ENCODE results near the gene CDH4. TPM values are rescaled to one million over a fixed set of nuclear protein-coding genes. Genes with fewer than 3 reads are reported as not detected.
A peak's percentile ranks its signal among the peaks of the same experiment; 100 is the strongest.
"Not testable (repeated sequence)": the region's sequence is repeated elsewhere in the genome, so short reads cannot be mapped to it uniquely, and the experiment has no call there.

CDH4 gene
- total RNA-seq, 1 donor, result 0.18 TPM

GRCh38 chr20:61978491-61978890 lies 726.4 kb downstream of the CDH4 start:
- no peak for TF ChIP-seq CTCF (IDR thresholded peaks at IDR 0.05; ENCODE audit: insufficient read depth, low read length)
- no peak for DNase-seq (ENCODE audit: low read depth)
- no peak overlapping the region for H3K4me3 ChIP-seq (ENCODE audit: low read depth, low read length)

- TF ChIP-seq CTCF (IDR thresholded peaks at IDR 0.05; ENCODE audit: insufficient read depth, low read length), result no peak
- no peak for DNase-seq (ENCODE audit: low read depth)
These were observed 727.0 kb downstream of the CDH4 start for GRCh38 chr20:61979090-61979489.

GRCh38 chr20:61979701-61980635 lies 727.9 kb downstream of the CDH4 start:
- DNase-seq (ENCODE audit: low read depth), result no peak
- TF ChIP-seq CTCF (IDR thresholded peaks at IDR 0.05; ENCODE audit: insufficient read depth, low read length), result no peak
- no peak overlapping the region for H3K4me3 ChIP-seq (ENCODE audit: low read depth, low read length)

More at GRCh38 chr20:61979090-61979489, 727.0 kb downstream of the CDH4 start:
- H3K4me3 ChIP-seq (ENCODE audit: low read depth, low read length), result no peak overlapping the region

GRCh38 chr20:61980647-61981583 lies 728.9 kb downstream of the CDH4 start:
- TF ChIP-seq CTCF (IDR thresholded peaks at IDR 0.05; ENCODE audit: insufficient read depth, low read length), result peak; percentile 33
- H3K4me3 ChIP-seq (ENCODE audit: low read depth, low read length), result no peak overlapping the region

GRCh38 chr20:61981691-61982090 lies 729.6 kb downstream of the CDH4 start:
- H3K4me3 ChIP-seq (ENCODE audit: low read depth, low read length); DNase-seq (ENCODE audit: low read depth): not testable (repeated sequence)

More at GRCh38 chr20:61980647-61981583, 728.9 kb downstream of the CDH4 start:
- DNase-seq (ENCODE audit: low read depth), result peak; percentile 9

- TF ChIP-seq CTCF (IDR thresholded peaks at IDR 0.05; ENCODE audit: insufficient read depth, low read length), result no peak
- DNase-seq (ENCODE audit: low read depth), result no peak
- H3K4me3 ChIP-seq (ENCODE audit: low read depth, low read length), result no peak overlapping the region
These were observed 730.3 kb downstream of the CDH4 start for GRCh38 chr20:61982191-61982950.
